BLaER1 treated with 17β-estradiol and CSF1 and Interleukin-3, amounts not matched to agents 10 nM and 100 nM (cell line): ENCODE data around the gene CCDC175.

Experiments
- H3K27ac ChIP-seq, 11 experiments: shearing (Covaris generic); formaldehyde crosslinking; 2 replicates each; pipeline ENCODE4 v1.8.1; 2022
- H3K27me3 ChIP-seq, 11 experiments: shearing (Covaris generic); formaldehyde crosslinking; 2 replicates each; pipeline ENCODE4 v1.8.1; 2022
- H3K36me3 ChIP-seq, 11 experiments: shearing (Covaris generic); formaldehyde crosslinking; 2 replicates each; pipeline ENCODE4 v1.8.1; 2022
- H3K4me1 ChIP-seq, 10 experiments: shearing (Covaris generic); formaldehyde crosslinking; 2 replicates each; pipeline ENCODE4 v1.8.1; 2022
- H3K4me2 ChIP-seq, 11 experiments: shearing (Covaris generic); formaldehyde crosslinking; 2 replicates each; pipeline ENCODE4 v1.8.1; 2022
- H3K4me3 ChIP-seq, 10 experiments: shearing (Covaris generic); formaldehyde crosslinking; 2 replicates each; pipeline ENCODE4 v1.8.1; 2022
- H3K9ac ChIP-seq, 11 experiments: shearing (Covaris generic); formaldehyde crosslinking; 2 replicates each; pipeline ENCODE4 v1.8.1; 2022
- H3K9me3 ChIP-seq, 11 experiments: shearing (Covaris generic); formaldehyde crosslinking; replicated peaks in 1 of 11; 2 replicates each; pipeline ENCODE4 v1.8.1; 2022
- H4K20me1 ChIP-seq, 11 experiments: shearing (Covaris generic); formaldehyde crosslinking; 2 replicates each; pipeline ENCODE4 v1.8.1; 2022
- Cebpa-rat ChIP-seq, 11 experiments: shearing (Covaris generic); IDR thresholded peaks; 2 replicates each; pipeline ENCODE4 v1.8.1; 2022

CCDC175 gene

GRCh38 chr14:59500732-59501131, 75.9 kb downstream of the CCDC175 start:
- Histone ChIP-seq H3K9me3 (no peaks in the 10 kb centered on the region), H3K9ac (no peak overlapping the region), H3K36me3 (peaks cover 50 to 94% (median 76%) of the 10 kb centered on the region in 11 experiments)

GRCh38 chr14:59492384-59492783, 84.2 kb downstream of the CCDC175 start:
- no peak for TF ChIP-seq Cebpa-rat (IDR thresholded peaks at IDR 0.05)
- no peak overlapping the region for H3K9ac ChIP-seq
- H3K4me1 ChIP-seq = peaks cover 0 to 30% (median 0%) of the 10 kb centered on the region in 10 experiments; a peak in 5 of 20 replicates
- peaks cover 0 to 9% (median 0%) of the 10 kb centered on the region in 11 experiments; a peak in 3 of 22 replicates for H3K9me3 ChIP-seq
- H3K27ac ChIP-seq = no peak overlapping the region
- no peaks in the 10 kb centered on the region for H3K27me3 ChIP-seq
- no peak overlapping the region for H3K4me2 ChIP-seq
- peaks cover 77 to 100% (median 95%) of the 10 kb centered on the region in 11 experiments for H3K36me3 ChIP-seq
- H3K4me3 ChIP-seq = no peak overlapping the region
- H4K20me1 ChIP-seq = peaks cover 0 to 57% (median 3%) of the 10 kb centered on the region in 11 experiments; a peak in 7 of 22 replicates

More at GRCh38 chr14:59500732-59501131, 75.9 kb downstream of the CCDC175 start:
- peaks cover 0 to 18% (median 0%) of the 10 kb centered on the region in 11 experiments; a peak in 4 of 22 replicates for H4K20me1 ChIP-seq
- no peak overlapping the region for H3K4me3 ChIP-seq
- no peak overlapping the region for H3K27ac ChIP-seq
- H3K27me3 ChIP-seq = no peaks in the 10 kb centered on the region
- TF ChIP-seq Cebpa-rat (IDR thresholded peaks at IDR 0.05) = no peak
- H3K4me2 ChIP-seq = no peak overlapping the region
- peaks cover 0 to 4% (median 0%) of the 10 kb centered on the region in 10 experiments; a peak in 1 of 20 replicates for H3K4me1 ChIP-seq

GRCh38 chr14:59490756-59491155, 85.9 kb downstream of the CCDC175 start:
- peaks cover 0 to 61% (median 3%) of the 10 kb centered on the region in 11 experiments; a peak in 7 of 22 replicates for H4K20me1 ChIP-seq
- no peak overlapping the region for H3K27ac ChIP-seq
- H3K4me2 ChIP-seq = 0 out of 22 replicates have a peak overlapping the region, but pooled peaks of 2 of the 11 experiments have one; percentile 3
- peaks cover 8 to 44% (median 12%) of the 10 kb centered on the region in 10 experiments for H3K4me1 ChIP-seq
- no peak overlapping the region for H3K9ac ChIP-seq
- no peaks in the 10 kb centered on the region for H3K27me3 ChIP-seq
- H3K36me3 ChIP-seq = peaks cover 67 to 91% (median 81%) of the 10 kb centered on the region in 11 experiments
- H3K4me3 ChIP-seq = no peak overlapping the region
- no peak for TF ChIP-seq Cebpa-rat (IDR thresholded peaks at IDR 0.05)
- peaks cover 0 to 9% (median 0%) of the 10 kb centered on the region in 11 experiments; a peak in 3 of 22 replicates for H3K9me3 ChIP-seq

GRCh38 chr14:59484639-59485175, 91.9 kb downstream of the CCDC175 start:
- no peaks in the 10 kb centered on the region for H3K27me3 ChIP-seq
- peak overlapping the region; percentile 70 to 89 (median 80) for H3K4me3 ChIP-seq
- H3K9me3 ChIP-seq = no peaks in the 10 kb centered on the region
- no peak for TF ChIP-seq Cebpa-rat (IDR thresholded peaks at IDR 0.05)
- peaks cover 47 to 72% (median 55%) of the 10 kb centered on the region in 10 experiments for H3K4me1 ChIP-seq
- H3K36me3 ChIP-seq = peaks cover 17 to 31% (median 24%) of the 10 kb centered on the region in 11 experiments
- H3K9ac ChIP-seq = peak overlapping the region; percentile 84 to 92 (median 90)
- peak overlapping the region; percentile 64 to 96 (median 82) for H3K4me2 ChIP-seq
- peak overlapping the region; percentile 76 to 94 (median 91) for H3K27ac ChIP-seq
- H4K20me1 ChIP-seq = peaks cover 0 to 30% (median 12%) of the 10 kb centered on the region in 11 experiments; a peak in 14 of 22 replicates

- no peak for TF ChIP-seq Cebpa-rat (IDR thresholded peaks at IDR 0.05)
- peaks cover 11 to 26% (median 19%) of the 10 kb centered on the region in 11 experiments for H3K36me3 ChIP-seq
- H3K4me1 ChIP-seq = peaks cover 47 to 67% (median 56%) of the 10 kb centered on the region in 10 experiments
- peaks cover 0 to 30% (median 12%) of the 10 kb centered on the region in 11 experiments; a peak in 14 of 22 replicates for H4K20me1 ChIP-seq
- H3K27me3 ChIP-seq = no peaks in the 10 kb centered on the region
- no peaks in the 10 kb centered on the region for H3K9me3 ChIP-seq
- peak within 1 kb of the TSS; percentile 70 to 89 (median 80) for H3K4me3 ChIP-seq
- peak within 1 kb of the TSS; percentile 76 to 94 (median 91) for H3K27ac ChIP-seq
- peak within 1 kb of the TSS; percentile 84 to 92 (median 90) for H3K9ac ChIP-seq
- peak within 1 kb of the TSS; percentile 85 to 99 (median 97) for H3K4me2 ChIP-seq
Measured at GRCh38 chr14:59483819-59484638, 92.6 kb downstream of the CCDC175 start, which contains the start of the genes JKAMP and L3HYPDH. JKAMP (plus strand) TSS chr14:59484517; CDS start chr14:59484590, 73 bp downstream. L3HYPDH (minus strand) TSS chr14:59484408; CDS start chr14:59484316, 92 bp downstream.

GRCh38 chr14:59483363-59483762, 93.2 kb downstream of the CCDC175 start:
- peaks cover 47 to 60% (median 55%) of the 10 kb centered on the region in 10 experiments for H3K4me1 ChIP-seq
- no peaks in the 10 kb centered on the region for H3K27me3 ChIP-seq
- H3K27ac ChIP-seq = peak overlapping the region in 10 of 11 experiments; percentile 76 to 94 (median 91); a peak in 21 of 22 replicates
- no peaks in the 10 kb centered on the region for H3K9me3 ChIP-seq
- peak overlapping the region; percentile 84 to 92 (median 90) for H3K9ac ChIP-seq
- H4K20me1 ChIP-seq = peaks cover 0 to 30% (median 12%) of the 10 kb centered on the region in 11 experiments; a peak in 14 of 22 replicates
- H3K4me2 ChIP-seq = peak overlapping the region; percentile 85 to 99 (median 97)
- no peak for TF ChIP-seq Cebpa-rat (IDR thresholded peaks at IDR 0.05)
- peak overlapping the region; percentile 70 to 89 (median 80) for H3K4me3 ChIP-seq
- peaks cover 13 to 26% (median 19%) of the 10 kb centered on the region in 11 experiments; a peak in 21 of 22 replicates for H3K36me3 ChIP-seq

GRCh38 chr14:59482541-59483331, 93.9 kb downstream of the CCDC175 start:
- H3K9ac ChIP-seq = peak overlapping the region; percentile 84 to 92 (median 90)
- no peaks in the 10 kb centered on the region for H3K9me3 ChIP-seq
- H3K4me3 ChIP-seq = peak overlapping the region; percentile 70 to 89 (median 80)
- peaks cover 14 to 24% (median 18%) of the 10 kb centered on the region in 11 experiments; a peak in 20 of 22 replicates for H3K36me3 ChIP-seq
- peaks cover 47 to 60% (median 54%) of the 10 kb centered on the region in 10 experiments for H3K4me1 ChIP-seq
- peak overlapping the region; percentile 85 to 99 (median 97) for H3K4me2 ChIP-seq
- no peak for TF ChIP-seq Cebpa-rat (IDR thresholded peaks at IDR 0.05)
- H4K20me1 ChIP-seq = peaks cover 0 to 30% (median 12%) of the 10 kb centered on the region in 11 experiments; a peak in 14 of 22 replicates
- H3K27ac ChIP-seq = peak overlapping the region in 8 of 11 experiments; percentile 84 to 94 (median 91); a peak in 12 of 22 replicates
- no peaks in the 10 kb centered on the region for H3K27me3 ChIP-seq
